Fibroblast of pulmonary artery (primary cell): Measurements from ENCODE around the gene LRRC70.

ENCODE experiments used
- DNase-seq: peaks from one replicate; pipeline ENCODE4 v3.0.0-alpha.2; 2010; ENCODE audit warnings: low read depth
- H3K4me3 ChIP-seq: replicated peaks from 2 replicates; pipeline ENCODE4 v1.5.1; 2011; ENCODE audit warnings: low read depth, mild to moderate bottlenecking, control low read depth, low read length, moderate library complexity
- CTCF ChIP-seq: IDR thresholded peaks from 2 replicates; pipeline ENCODE4 v1.5.1; 2011; ENCODE audit warnings: mild to moderate bottlenecking, control low read depth, low read length, inconsistent platforms; ENCODE audit errors: missing control alignments

LRRC70 gene

DNA sequence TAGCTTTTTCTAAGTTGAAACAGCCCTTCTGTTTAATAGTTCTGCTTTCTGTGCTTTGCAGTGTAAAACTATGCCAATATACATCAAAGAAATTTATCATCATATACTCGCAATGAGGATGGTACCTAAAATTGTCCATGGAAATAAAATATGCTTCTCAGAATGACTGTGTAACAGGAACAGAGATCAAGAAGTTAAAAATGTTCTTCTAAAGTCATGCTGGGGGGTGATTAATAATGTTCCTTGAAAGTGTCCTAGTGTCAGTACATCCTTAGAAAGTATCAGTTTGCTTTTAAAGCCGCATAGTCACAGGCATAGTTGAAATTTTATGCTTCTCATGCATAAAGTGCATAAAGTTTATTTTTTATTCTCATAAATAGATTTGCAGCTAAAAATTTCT, 4.0 kb upstream of the LRRC70 start:
- no peak for TF ChIP-seq CTCF
- H3K4me3 ChIP-seq, result no peak overlapping the region
- DNase-seq, result no peak

DNA sequence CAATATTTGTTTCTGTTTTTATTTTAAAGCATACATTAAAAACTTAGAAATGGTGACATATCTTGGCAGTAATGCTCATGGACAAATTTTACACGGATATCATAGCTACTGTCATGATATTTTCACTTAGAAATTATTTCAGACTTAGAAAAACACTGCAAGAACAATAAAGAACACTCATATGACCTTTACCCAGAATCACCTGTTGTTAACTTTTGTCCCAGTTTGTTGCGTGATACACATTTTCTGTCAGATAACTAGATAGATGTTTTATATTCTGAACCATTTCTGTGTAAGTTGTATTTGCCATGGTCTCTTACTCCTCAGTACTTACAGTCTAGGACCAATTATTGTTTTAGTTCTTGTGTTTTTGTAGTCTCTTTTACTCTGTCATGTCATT, 3.6 kb upstream of the LRRC70 start:
- no peak for DNase-seq
- no peak for TF ChIP-seq CTCF
- H3K4me3 ChIP-seq, result no peak overlapping the region

- TF ChIP-seq CTCF, result no peak
- H3K4me3 ChIP-seq, result no peak overlapping the region
- DNase-seq, result no peak
Measured at GRCh38 chr5:62575489-62575888, 3.1 kb upstream of the LRRC70 start.

GRCh38 chr5:62576570-62577170, 1.9 kb upstream of the LRRC70 start:
- TF ChIP-seq CTCF, result no peak
- no peak overlapping the region for H3K4me3 ChIP-seq
- peak; percentile 52 for DNase-seq

DNA sequence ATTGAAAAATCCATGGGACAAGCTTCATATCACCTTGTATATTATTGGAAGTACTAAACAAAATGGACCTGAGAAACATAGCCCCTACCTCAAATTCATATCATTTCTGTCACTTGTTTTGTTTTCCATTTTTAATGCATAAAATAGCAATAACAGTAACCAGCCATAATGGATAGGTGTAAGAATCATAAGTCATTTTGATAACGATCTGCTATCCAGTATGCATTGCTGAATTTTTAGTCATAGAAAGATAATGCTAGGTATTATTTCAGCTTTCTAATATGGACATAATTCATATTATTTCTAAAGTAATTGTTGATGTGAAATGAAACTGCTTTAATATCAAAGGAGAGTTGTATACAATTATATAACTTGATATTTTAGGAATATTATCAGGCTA, 1.1 kb upstream of the LRRC70 start:
- H3K4me3 ChIP-seq, result no peak overlapping the region
- no peak for DNase-seq
- no peak for TF ChIP-seq CTCF

- no peak overlapping the region for H3K4me3 ChIP-seq
- DNase-seq, result no peak
- TF ChIP-seq CTCF, result no peak
Measured at GRCh38 chr5:62579761-62580160, 1.1 kb downstream of the LRRC70 start.

GRCh38 chr5:62581836-62582597, 3.4 kb downstream of the LRRC70 start:
- no peak for TF ChIP-seq CTCF
- no peak for DNase-seq
- no peak overlapping the region for H3K4me3 ChIP-seq
